Neural progenitor cell (in vitro differentiated cells): ENCODE results near the gene SNAPIN. TPM values are rescaled to one million over a fixed set of nuclear protein-coding genes. Genes with fewer than 3 reads are reported as not detected.
"Not testable (repeated sequence)": the region's sequence is repeated elsewhere in the genome, so short reads cannot be mapped to it uniquely, and the experiment has no call there.

Experiments used
- DNase-seq: peaks from one replicate; pipeline ENCODE4 v3.0.0-alpha.2; 2016; ENCODE audit warnings: low spot score
- H2AFZ ChIP-seq: fragments of 200-600 bp; sonication (generic); replicated peaks from 2 replicates; pipeline ENCODE4 v1.6.1; 2016; ENCODE audit warnings: antibody characterized with exemption
- H3F3A ChIP-seq: fragments of 200-600 bp; sonication (generic); 2 replicates; pipeline ENCODE4 v1.6.1; 2016; ENCODE audit warnings: antibody characterized with exemption, low read depth
- H3K27ac ChIP-seq: fragments of 200-600 bp; sonication (generic); 2 replicates; pipeline ENCODE4 v1.5.1; 2016; ENCODE audit warnings: mild to moderate bottlenecking
- H3K27me3 ChIP-seq: fragments of 200-600 bp; sonication (generic); 2 replicates; pipeline ENCODE4 v1.6.1; 2016; ENCODE audit warnings: mild to moderate bottlenecking, moderate library complexity
- H3K36me3 ChIP-seq: fragments of 200-600 bp; sonication (generic); 2 replicates; pipeline ENCODE4 v1.5.1; 2016
- H3K4me1 ChIP-seq: fragments of 200-600 bp; sonication (generic); 2 replicates; pipeline ENCODE4 v1.6.1; 2016; ENCODE audit warnings: mixed run types
- H3K4me2 ChIP-seq: fragments of 200-600 bp; sonication (generic); 2 replicates; pipeline ENCODE4 v1.6.1; 2016
- H3K4me3 ChIP-seq: fragments of 200-600 bp; sonication (generic); 2 replicates; pipeline ENCODE4 v1.5.1; 2016
- H3K79me2 ChIP-seq: fragments of 200-600 bp; sonication (generic); 2 replicates; pipeline ENCODE4 v1.6.1; 2016; ENCODE audit warnings: low read depth
- H3K9ac ChIP-seq: fragments of 200-600 bp; sonication (generic); 2 replicates; pipeline ENCODE4 v1.6.1; 2016
- H3K9me3 ChIP-seq: fragments of 200-600 bp; sonication (generic); 2 replicates; pipeline ENCODE4 v1.5.1; 2016; ENCODE audit warnings: low read depth
- H4K20me1 ChIP-seq: fragments of 200-600 bp; sonication (generic); 2 replicates; pipeline ENCODE4 v1.6.1; 2016; ENCODE audit warnings: low read depth
- H3K27ac Mint-ChIP-seq: 3 replicates; pipeline ENCODE4 v1.8.0; 2021; ENCODE audit warnings: mixed read lengths
- H3K27me3 Mint-ChIP-seq: 2 replicates; pipeline ENCODE4 v1.8.0; 2022; ENCODE audit warnings: low read depth, mild to moderate bottlenecking, inconsistent platforms, moderate library complexity, mixed read lengths; ENCODE audit not compliant: insufficient read depth
- H3K36me3 Mint-ChIP-seq: 3 replicates; pipeline ENCODE4 v1.8.0; 2021; ENCODE audit warnings: mixed read lengths
- H3K4me1 Mint-ChIP-seq: 3 replicates; pipeline ENCODE4 v1.8.0; 2021; ENCODE audit warnings: mixed read lengths
- H3K4me3 Mint-ChIP-seq: 3 replicates; pipeline ENCODE4 v1.8.0; 2021; ENCODE audit warnings: mild to moderate bottlenecking, moderate library complexity, mixed read lengths
- H3K9me3 Mint-ChIP-seq: 3 replicates; pipeline ENCODE4 v1.8.0; 2020; ENCODE audit warnings: mixed read lengths
- EZH2 ChIP-seq: fragments of 200-600 bp; sonication (generic); IDR thresholded peaks from 2 replicates; pipeline ENCODE4 v1.6.1; 2017; ENCODE audit warnings: antibody characterized with exemption, mild to moderate bottlenecking, moderate library complexity
- EZH2phosphoT487 ChIP-seq: fragments of 200-600 bp; sonication (generic); IDR thresholded peaks from 2 replicates; pipeline ENCODE4 v1.6.1; 2017; ENCODE audit warnings: antibody characterized with exemption
- total RNA-seq: library from RNA; depleted of rRNA; stranded (reverse); fragments of >200 nt; gene quantifications from 2 replicates; pipeline ENCODE4 v1.2.3, GENCODE V29; 2015; ENCODE audit warnings: low replicate concordance
- TF ChIP-seq, protein P1 (sequence below): fragments of 200-600 bp; sonication (generic); IDR thresholded peaks from 2 replicates; pipeline ENCODE4 v1.5.1; 2017; ENCODE audit warnings: antibody characterized with exemption, mild to moderate bottlenecking

Gene SNAPIN
- total RNA-seq, 1 donor from 2014 or later = 52.4 TPM

DNA sequence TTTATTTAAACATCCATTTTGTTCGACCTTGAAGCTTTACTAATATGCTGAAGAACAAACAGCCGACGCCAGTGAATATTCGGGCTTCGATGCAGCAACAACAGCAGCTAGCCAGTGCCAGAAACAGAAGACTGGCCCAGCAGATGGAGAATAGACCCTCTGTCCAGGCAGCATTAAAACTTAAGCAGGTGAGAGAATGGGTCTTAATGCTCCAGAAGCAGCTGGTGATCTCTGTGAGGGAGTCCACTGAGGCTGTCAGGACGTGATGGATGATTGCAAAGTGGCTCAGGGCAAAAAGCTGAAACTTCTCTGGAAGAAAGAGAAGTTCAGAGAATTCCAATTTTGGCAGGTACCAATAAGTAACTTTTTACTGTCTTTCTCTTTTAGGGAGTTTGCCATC lies 20.2 kb upstream of the SNAPIN start:
- H3K9me3 Mint-ChIP-seq = no peaks in the 10 kb centered on the region
- no peak overlapping the region for H3K4me3 Mint-ChIP-seq
- peaks cover 32% of the 10 kb centered on the region for H3K36me3 Mint-ChIP-seq
- H3K4me1 Mint-ChIP-seq = peaks cover 16% of the 10 kb centered on the region
- Histone ChIP-seq H3K79me2 (peaks cover 93% of the 10 kb centered on the region), H3K9me3 (no peaks in the 10 kb centered on the region), H3K4me3 (no peak overlapping the region), H3K27ac (no peak overlapping the region), H3F3A (peaks cover 36% of the 10 kb centered on the region), H3K4me2 (no peak overlapping the region), H2AFZ (no peak overlapping the region), H3K9ac (no peak overlapping the region), H4K20me1 (peaks cover 57% of the 10 kb centered on the region), H3K27me3 (no peaks in the 10 kb centered on the region), H3K4me1 (peaks cover 8% of the 10 kb centered on the region), H3K36me3 (peaks cover 43% of the 10 kb centered on the region)
- no peak for DNase-seq
- H3K27ac Mint-ChIP-seq = no peak overlapping the region
- TF ChIP-seq, protein P1, sequence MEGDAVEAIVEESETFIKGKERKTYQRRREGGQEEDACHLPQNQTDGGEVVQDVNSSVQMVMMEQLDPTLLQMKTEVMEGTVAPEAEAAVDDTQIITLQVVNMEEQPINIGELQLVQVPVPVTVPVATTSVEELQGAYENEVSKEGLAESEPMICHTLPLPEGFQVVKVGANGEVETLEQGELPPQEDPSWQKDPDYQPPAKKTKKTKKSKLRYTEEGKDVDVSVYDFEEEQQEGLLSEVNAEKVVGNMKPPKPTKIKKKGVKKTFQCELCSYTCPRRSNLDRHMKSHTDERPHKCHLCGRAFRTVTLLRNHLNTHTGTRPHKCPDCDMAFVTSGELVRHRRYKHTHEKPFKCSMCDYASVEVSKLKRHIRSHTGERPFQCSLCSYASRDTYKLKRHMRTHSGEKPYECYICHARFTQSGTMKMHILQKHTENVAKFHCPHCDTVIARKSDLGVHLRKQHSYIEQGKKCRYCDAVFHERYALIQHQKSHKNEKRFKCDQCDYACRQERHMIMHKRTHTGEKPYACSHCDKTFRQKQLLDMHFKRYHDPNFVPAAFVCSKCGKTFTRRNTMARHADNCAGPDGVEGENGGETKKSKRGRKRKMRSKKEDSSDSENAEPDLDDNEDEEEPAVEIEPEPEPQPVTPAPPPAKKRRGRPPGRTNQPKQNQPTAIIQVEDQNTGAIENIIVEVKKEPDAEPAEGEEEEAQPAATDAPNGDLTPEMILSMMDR = no peak
- TF ChIP-seq EZH2 (no peak), EZH2phosphoT487 (no peak)
- H3K27me3 Mint-ChIP-seq = peaks cover 2% of the 10 kb centered on the region

DNA sequence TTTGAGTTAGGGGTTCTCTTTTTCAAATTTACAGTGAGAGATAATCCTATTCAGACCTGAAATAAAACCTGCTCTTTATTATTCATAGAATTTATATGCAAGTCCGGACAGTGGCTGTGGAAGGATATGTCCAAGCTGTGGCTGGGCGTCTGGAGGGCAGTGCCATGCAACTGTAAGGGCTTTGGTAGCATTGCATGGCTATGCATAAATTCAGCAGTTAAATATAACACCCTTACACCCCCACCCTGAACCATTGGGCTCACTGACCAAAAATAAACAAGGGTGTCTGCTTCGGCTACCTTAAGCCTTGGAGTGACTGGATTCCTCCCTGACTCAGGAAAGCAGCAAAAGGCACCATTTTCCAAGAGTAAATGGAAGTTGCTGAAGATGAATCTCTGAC lies 19.2 kb upstream of the SNAPIN start:
- H3K9ac ChIP-seq = no peak overlapping the region
- H3K79me2 ChIP-seq = peaks cover 94% of the 10 kb centered on the region

DNA sequence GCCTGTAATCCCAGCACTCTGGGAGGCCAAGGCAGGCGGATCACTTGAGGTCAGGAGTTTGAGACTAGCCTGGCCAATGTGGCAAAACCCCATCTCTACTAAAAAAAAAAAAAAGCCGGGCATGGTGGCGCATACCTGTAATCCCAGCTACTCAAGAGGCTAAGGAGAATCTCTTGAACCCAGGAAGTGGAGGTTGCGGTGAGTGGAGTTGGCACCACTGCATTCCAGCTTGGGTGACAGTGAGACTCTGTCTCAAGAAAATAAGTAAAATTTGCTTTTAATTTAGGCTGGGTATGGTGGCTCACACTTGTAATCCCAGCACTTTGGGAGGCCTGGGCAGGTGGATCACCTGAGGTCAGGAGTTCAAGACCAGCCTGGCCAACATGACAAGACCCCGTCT lies 18.3 kb upstream of the SNAPIN start:
- not testable (repeated sequence) for H2AFZ ChIP-seq, H3K27me3 ChIP-seq, DNase-seq, H3K4me1 Mint-ChIP-seq, H3K9me3 Mint-ChIP-seq, H3K27me3 Mint-ChIP-seq, H3K27ac ChIP-seq, H3K4me3 ChIP-seq, H3K4me3 Mint-ChIP-seq, H3K4me1 ChIP-seq, H3K27ac Mint-ChIP-seq, H3K9me3 ChIP-seq, H3K4me2 ChIP-seq, H3K9ac ChIP-seq
- Histone ChIP-seq H3F3A (peaks cover 48% of the 10 kb centered on the region), H3K79me2 (peaks cover 85% of the 10 kb centered on the region), H3K36me3 (peaks cover 54% of the 10 kb centered on the region), H4K20me1 (peaks cover 59% of the 10 kb centered on the region)
- peaks cover 37% of the 10 kb centered on the region for H3K36me3 Mint-ChIP-seq

More for the DNA sequence above, 19.2 kb upstream of the SNAPIN start:
- Histone ChIP-seq H3F3A (peaks cover 42% of the 10 kb centered on the region), H3K27ac (no peak overlapping the region), H2AFZ (no peak overlapping the region), H3K36me3 (peaks cover 50% of the 10 kb centered on the region), H3K9me3 (no peaks in the 10 kb centered on the region), H3K4me1 (peaks cover 8% of the 10 kb centered on the region), H3K4me2 (no peak overlapping the region), H3K27me3 (no peaks in the 10 kb centered on the region), H4K20me1 (peaks cover 66% of the 10 kb centered on the region), H3K4me3 (no peak overlapping the region)
- no peak for TF ChIP-seq EZH2phosphoT487
- TF ChIP-seq, protein P1 = no peak
- no peak for TF ChIP-seq EZH2
- Mint-ChIP-seq H3K36me3 (peaks cover 37% of the 10 kb centered on the region), H3K4me3 (no peak overlapping the region), H3K27ac (no peak overlapping the region), H3K9me3 (no peaks in the 10 kb centered on the region), H3K27me3 (no peaks in the 10 kb centered on the region), H3K4me1 (peaks cover 13% of the 10 kb centered on the region)
- DNase-seq = no peak

DNA sequence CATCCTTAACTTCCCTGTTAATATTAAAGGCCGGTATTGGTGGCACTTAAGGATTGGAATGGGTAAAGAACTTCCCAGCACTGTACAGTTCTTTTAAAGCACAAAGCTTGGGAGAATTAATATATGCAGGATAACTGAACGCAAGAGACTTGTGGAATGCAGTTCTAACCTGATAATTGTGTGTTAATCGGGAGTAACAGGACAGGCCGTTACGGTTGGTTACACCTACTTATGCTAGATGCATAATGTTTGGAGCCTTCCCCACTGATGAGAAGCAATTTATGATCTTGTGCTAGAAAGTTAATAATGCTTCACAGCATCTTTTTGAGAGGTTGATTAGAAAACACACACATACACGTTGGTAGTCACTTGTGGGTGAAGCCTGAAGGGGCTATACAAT lies 17.6 kb upstream of the SNAPIN start:
- Histone ChIP-seq H3K4me1 (no peaks in the 10 kb centered on the region), H3K79me2 (peaks cover 79% of the 10 kb centered on the region), H3K4me3 (no peak overlapping the region), H3K9me3 (no peaks in the 10 kb centered on the region), H3K27ac (no peak overlapping the region), H3K36me3 (peaks cover 54% of the 10 kb centered on the region), H3K9ac (no peak overlapping the region), H2AFZ (no peak overlapping the region), H4K20me1 (peaks cover 52% of the 10 kb centered on the region), H3K4me2 (no peak overlapping the region), H3F3A (peaks cover 54% of the 10 kb centered on the region), H3K27me3 (no peaks in the 10 kb centered on the region)
- H3K4me3 Mint-ChIP-seq = no peak overlapping the region
- H3K27ac Mint-ChIP-seq = no peak overlapping the region
- no peaks in the 10 kb centered on the region for H3K9me3 Mint-ChIP-seq
- H3K4me1 Mint-ChIP-seq = peaks cover 5% of the 10 kb centered on the region
- TF ChIP-seq EZH2phosphoT487 (no peak), EZH2 (no peak)
- TF ChIP-seq, protein P1 = no peak
- no peaks in the 10 kb centered on the region for H3K27me3 Mint-ChIP-seq
- DNase-seq = no peak
- peaks cover 39% of the 10 kb centered on the region for H3K36me3 Mint-ChIP-seq
